HEK293T (cell line): ENCODE results near the gene BCAR3.

Experiments used
- CTCF ChIA-PET: fragments of 350-600 bp; formaldehyde crosslinking; extraction: SDS; loops from one replicate; lab custom pipeline; 2021; ENCODE audit warnings: antibody characterized with exemption, inconsistent platforms; lab: Yijun Ruan, JAX
- POLR2A ChIA-PET: fragments of 350-600 bp; formaldehyde crosslinking; extraction: SDS; loops from one replicate; lab custom pipeline; 2020; ENCODE audit warnings: antibody characterized with exemption, inconsistent platforms; lab: Yijun Ruan, JAX
- DNase-seq: peaks from one replicate; pipeline ENCODE4 v3.0.0; 2012; ENCODE audit warnings: mixed read lengths; ENCODE audit errors: extremely low spot score
- ARNT ChIP-seq: fragments of 450-650 bp; IDR thresholded peaks from 2 replicates; pipeline ENCODE4 v1.6.1; 2017; ENCODE audit warnings: mild to moderate bottlenecking
- BHLHE40 ChIP-seq: fragments of 450-650 bp; IDR thresholded peaks from 2 replicates; pipeline ENCODE4 v1.6.1; 2016; ENCODE audit warnings: mild to moderate bottlenecking, moderate library complexity, borderline replicate concordance
- CTBP1 ChIP-seq: fragments of 450-650 bp; IDR thresholded peaks from 2 replicates; pipeline ENCODE4 v1.6.1; 2016; ENCODE audit warnings: borderline replicate concordance
- ELF4 ChIP-seq: fragments of 450-650 bp; IDR thresholded peaks from 2 replicates; pipeline ENCODE4 v1.6.1; 2017; ENCODE audit warnings: antibody characterized with exemption
- FOXA1 ChIP-seq: fragments of 450-650 bp; IDR thresholded peaks from 2 replicates; pipeline ENCODE4 v1.6.1; 2016; ENCODE audit warnings: mild to moderate bottlenecking
- FOXK2 ChIP-seq: fragments of 450-650 bp; IDR thresholded peaks from 2 replicates; pipeline ENCODE4 v1.6.1; 2016; ENCODE audit warnings: mild to moderate bottlenecking
- FOXM1 ChIP-seq: fragments of 450-650 bp; IDR thresholded peaks from 2 replicates; pipeline ENCODE4 v1.6.1; 2017; ENCODE audit warnings: mild to moderate bottlenecking, borderline replicate concordance
- HDGF ChIP-seq: fragments of 450-650 bp; IDR thresholded peaks from 2 replicates; pipeline ENCODE4 v1.6.1; 2017; ENCODE audit warnings: antibody characterized with exemption, borderline replicate concordance
- L3MBTL2 ChIP-seq: fragments of 450-650 bp; conservative IDR thresholded peaks from 2 replicates; pipeline ENCODE4 v1.6.1; 2016; ENCODE audit warnings: mild to moderate bottlenecking
- LEF1 ChIP-seq: fragments of 450-650 bp; IDR thresholded peaks from 2 replicates; pipeline ENCODE4 v1.6.1; 2017; ENCODE audit warnings: mild to moderate bottlenecking, borderline replicate concordance
- NFRKB ChIP-seq: fragments of 450-650 bp; IDR thresholded peaks from 2 replicates; pipeline ENCODE4 v1.6.1; 2016; ENCODE audit warnings: mild to moderate bottlenecking, moderate library complexity
- PKNOX1 ChIP-seq: fragments of 450-650 bp; IDR thresholded peaks from 2 replicates; pipeline ENCODE4 v1.6.1; 2016
- SP1 ChIP-seq: fragments of 450-650 bp; IDR thresholded peaks from 2 replicates; pipeline ENCODE4 v1.6.1; 2017
- SUZ12 ChIP-seq: fragments of 450-650 bp; IDR thresholded peaks from 2 replicates; pipeline ENCODE4 v1.6.1; 2016; ENCODE audit warnings: mild to moderate bottlenecking
- TARDBP ChIP-seq: fragments of 450-650 bp; IDR thresholded peaks from 2 replicates; pipeline ENCODE4 v1.6.1; 2016
- ZNF384 ChIP-seq: fragments of 450-650 bp; IDR thresholded peaks from 2 replicates; pipeline ENCODE4 v1.6.1; 2016

Gene BCAR3

GRCh38 chr1:93671099-93671621 is 10.5 kb downstream of the BCAR3 start:
- no peak for TF ChIP-seq NFRKB
- no peak for TF ChIP-seq SP1
- TF ChIP-seq ZNF384 = no peak
- TF ChIP-seq L3MBTL2 = no peak
- TF ChIP-seq FOXM1 = no peak
- no peak for TF ChIP-seq LEF1
- no peak for TF ChIP-seq FOXA1
- TF ChIP-seq TARDBP = no peak
- TF ChIP-seq PKNOX1 = no peak
- no peak for TF ChIP-seq BHLHE40
- no peak for TF ChIP-seq CTBP1
- TF ChIP-seq ARNT = no peak
- no peak for TF ChIP-seq SUZ12
- no peak for TF ChIP-seq FOXK2
- no peak for TF ChIP-seq ELF4
- CTCF ChIA-PET = interaction anchor here (0.7 kb wide), 1 partner anchor 564 kb away, joined by 4 read pairs; no protein-coding TSS in a partner anchor
- POLR2A ChIA-PET = interaction anchor here (0.8 to 1.0 kb wide), 2 partner anchors 10 to 11 kb away, joined by 3 to 4 read pairs; partner anchors contain the start of gene BCAR3
- DNase-seq = no peak

GRCh38 chr1:93670141-93670540 is 11.5 kb downstream of the BCAR3 start:
- CTCF ChIA-PET = interaction anchor here (0.6 to 0.7 kb wide), 2 partner anchors 41 to 152 kb away, joined by 3 read pairs; no protein-coding TSS in a partner anchor
- no peak for DNase-seq
- TF ChIP-seq BHLHE40 (no peak), NFRKB (no peak), FOXA1 (no peak), ZNF384 (no peak), TARDBP (no peak), CTBP1 (no peak), SUZ12 (no peak), ELF4 (no peak), L3MBTL2 (no peak), FOXM1 (no peak), ARNT (no peak), SP1 (no peak), LEF1 (no peak), HDGF (no peak), FOXK2 (no peak)
- POLR2A ChIA-PET = interaction anchor here (0.6 to 1.0 kb wide), 3 partner anchors 9 to 138 kb away, joined by 3 to 4 read pairs (median 3); partner anchors contain the start of gene BCAR3

- TF ChIP-seq SUZ12 (no peak), ZNF384 (no peak), FOXK2 (no peak), NFRKB (no peak), L3MBTL2 (no peak), CTBP1 (no peak), FOXM1 (no peak), TARDBP (no peak), LEF1 (no peak), PKNOX1 (no peak), HDGF (no peak), ARNT (no peak), FOXA1 (no peak)
- CTCF ChIA-PET = no interaction called here
Measured at GRCh38 chr1:93669369-93669768, 12.3 kb downstream of the BCAR3 start.

GRCh38 chr1:93668951-93669350 is 12.7 kb downstream of the BCAR3 start:
- TF ChIP-seq NFRKB = no peak
- TF ChIP-seq L3MBTL2 = no peak
- TF ChIP-seq FOXM1 = no peak
- no peak for TF ChIP-seq BHLHE40
- no peak for TF ChIP-seq ELF4
- TF ChIP-seq SP1 = no peak
- TF ChIP-seq CTBP1 = no peak
- TF ChIP-seq FOXK2 = no peak
- TF ChIP-seq TARDBP = no peak
- TF ChIP-seq LEF1 = no peak
- CTCF ChIA-PET = no interaction called here
- DNase-seq = no peak
- POLR2A ChIA-PET = no interaction called here

More at GRCh38 chr1:93669369-93669768, 12.3 kb downstream of the BCAR3 start:
- DNase-seq = no peak
- POLR2A ChIA-PET = interaction anchor here (0.6 kb wide), 1 partner anchor 139 kb away, joined by 3 read pairs; no protein-coding TSS in a partner anchor

- CTCF ChIA-PET = interaction anchor here (0.6 to 1.5 kb wide), 5 partner anchors 10 to 42 kb away, joined by 3 to 6 read pairs (median 3); no protein-coding TSS in a partner anchor
- no peak for TF ChIP-seq CTBP1
- TF ChIP-seq BHLHE40 = no peak
- TF ChIP-seq LEF1 = no peak
- no peak for TF ChIP-seq FOXK2
- TF ChIP-seq PKNOX1 = no peak
- TF ChIP-seq HDGF = no peak
- TF ChIP-seq ARNT = no peak
- no peak for TF ChIP-seq FOXM1
- TF ChIP-seq L3MBTL2 = no peak
- TF ChIP-seq TARDBP = no peak
- TF ChIP-seq FOXA1 = no peak
- no peak for DNase-seq
- POLR2A ChIA-PET = no interaction called here
Measured at GRCh38 chr1:93668121-93668520, 13.5 kb downstream of the BCAR3 start.

GRCh38 chr1:93667642-93668041 is 14.0 kb downstream of the BCAR3 start:
- CTCF ChIA-PET = interaction anchor here (0.6 to 1.5 kb wide), 7 partner anchors 11 to 43 kb away, joined by 3 to 6 read pairs (median 3); no protein-coding TSS in a partner anchor
- TF ChIP-seq FOXA1 = no peak
- no peak for TF ChIP-seq ELF4
- no peak for DNase-seq
- POLR2A ChIA-PET = interaction anchor here (0.9 kb wide), 1 partner anchor 15 kb away, joined by 4 read pairs; no protein-coding TSS in a partner anchor
